NCI-H2029 (cell line): ENCODE measurements around the gene KBTBD8.

Source experiments
- DNase-seq: peaks from one replicate; lab custom pipeline; 2025; lab: John Stamatoyannopoulos, UW

The KBTBD8 gene

DNA sequence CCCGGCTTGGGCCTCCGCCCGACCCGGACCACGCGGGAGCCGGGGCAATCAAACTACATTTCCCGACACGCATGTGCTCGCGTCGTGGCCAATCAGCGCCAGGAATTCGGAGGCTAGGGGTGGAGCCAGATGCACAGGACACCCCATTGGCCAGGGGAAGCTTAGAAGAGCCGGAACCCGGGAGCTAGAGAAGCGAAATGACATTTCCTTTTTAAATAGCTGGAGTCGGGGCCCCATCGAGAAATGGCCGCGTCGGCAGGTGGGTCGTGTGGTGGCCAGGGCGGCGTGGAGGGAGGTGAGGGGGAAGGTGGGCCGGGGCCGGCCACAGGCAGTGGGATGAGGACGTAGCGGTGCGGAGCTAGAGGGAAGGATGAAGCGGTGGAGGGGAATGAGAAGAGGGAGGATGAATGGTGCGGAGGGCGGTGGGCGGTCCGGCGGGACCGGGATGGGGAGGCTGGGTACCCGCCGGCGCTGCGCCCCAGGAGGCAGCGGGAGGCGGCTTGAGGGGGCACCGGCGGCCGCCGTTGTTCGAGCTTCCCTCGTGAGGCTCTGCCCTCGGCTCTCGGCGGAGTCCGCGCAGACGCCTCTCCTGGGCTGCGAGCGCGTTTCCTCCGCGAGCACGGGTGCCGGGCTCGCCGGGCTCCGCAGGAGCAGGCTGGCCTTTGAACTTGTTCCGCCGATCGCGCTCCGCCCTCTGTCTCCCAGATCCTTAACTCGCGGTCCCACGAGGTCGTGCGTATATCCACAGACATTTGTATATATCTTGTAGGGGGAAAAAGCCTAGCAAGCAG is at the start of gene KBTBD8:
Gene KBTBD8, plus strand, starts transcription at position 195 of the 791 bp plus-strand sequence. Its CDS starts 49 bp downstream, at position 244.
- peak; percentile 90 for DNase-seq

- DNase-seq: no peak
Measured at GRCh38 chr3:66948838-66949237, 49.3 kb upstream of the KBTBD8 start.

GRCh38 chr3:66949898-66950297 is 48.2 kb upstream of the KBTBD8 start:
- no peak for DNase-seq

DNA sequence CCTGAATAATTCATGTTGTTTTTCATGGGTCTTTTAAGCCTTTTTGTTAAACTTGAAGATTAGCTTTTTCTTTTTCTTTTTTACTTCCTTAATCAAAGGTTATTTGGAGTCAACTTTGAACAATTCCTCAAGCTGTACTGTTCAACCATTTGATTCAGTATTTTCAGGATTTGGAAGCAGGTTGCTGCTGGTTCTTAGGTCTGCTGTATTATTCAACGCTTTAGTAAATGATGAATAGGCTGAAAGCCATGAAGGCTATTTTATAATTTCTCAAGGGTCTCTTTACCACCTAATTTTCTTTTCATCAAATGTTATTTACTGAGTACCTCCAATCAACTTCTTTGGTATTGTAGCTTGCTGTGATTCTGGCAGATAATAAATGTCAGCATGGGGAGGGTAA is 45.8 kb upstream of the KBTBD8 start:
- DNase-seq: no peak

DNA sequence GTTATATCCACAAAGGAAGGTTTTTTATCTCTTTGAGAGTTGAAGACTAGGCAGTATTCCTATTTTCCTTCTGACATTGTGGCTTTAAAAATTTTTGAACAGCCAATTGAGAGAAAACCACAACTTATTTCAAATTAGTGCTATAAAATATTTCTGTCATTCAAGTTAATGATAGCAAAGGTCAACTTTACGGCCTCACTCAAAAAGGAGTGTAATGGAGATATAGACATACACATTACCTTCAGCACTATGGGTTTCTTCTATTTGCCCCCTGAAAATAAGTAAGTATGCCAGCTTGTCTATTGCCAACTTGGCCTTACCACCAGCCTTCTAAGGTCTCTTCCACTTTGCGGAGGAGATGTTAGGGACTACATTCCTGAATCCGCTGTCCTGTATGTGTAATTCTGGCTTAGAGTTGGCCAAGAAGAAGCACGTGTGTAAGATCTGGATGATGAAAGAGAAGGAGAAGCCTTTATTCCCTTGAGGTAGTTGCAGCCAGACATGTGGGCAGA is 44.1 kb upstream of the KBTBD8 start:
- no peak for DNase-seq

DNA sequence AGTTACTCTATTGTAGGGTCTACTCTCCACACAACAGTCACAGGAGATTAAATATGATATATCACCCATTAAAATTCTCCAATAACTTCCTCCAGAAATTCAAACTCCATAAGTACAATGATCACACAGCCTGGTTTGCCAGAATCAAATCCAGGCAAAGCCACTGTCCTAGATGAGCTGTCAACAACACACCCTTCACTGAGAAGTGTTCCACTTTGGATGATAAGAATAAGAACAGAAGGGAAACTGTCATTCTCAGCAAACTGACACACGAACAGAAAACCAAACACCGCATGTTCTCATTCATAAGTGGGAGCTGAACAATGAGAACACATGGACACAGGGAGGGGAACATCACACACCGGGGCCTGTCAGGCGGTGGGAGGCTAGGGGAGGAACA is 41.4 kb upstream of the KBTBD8 start:
- DNase-seq: no peak

- DNase-seq: no peak
Measured at GRCh38 chr3:66957367-66957766, 40.7 kb upstream of the KBTBD8 start.

GRCh38 chr3:66958067-66958466 is 40.0 kb upstream of the KBTBD8 start:
- DNase-seq: no peak

DNA sequence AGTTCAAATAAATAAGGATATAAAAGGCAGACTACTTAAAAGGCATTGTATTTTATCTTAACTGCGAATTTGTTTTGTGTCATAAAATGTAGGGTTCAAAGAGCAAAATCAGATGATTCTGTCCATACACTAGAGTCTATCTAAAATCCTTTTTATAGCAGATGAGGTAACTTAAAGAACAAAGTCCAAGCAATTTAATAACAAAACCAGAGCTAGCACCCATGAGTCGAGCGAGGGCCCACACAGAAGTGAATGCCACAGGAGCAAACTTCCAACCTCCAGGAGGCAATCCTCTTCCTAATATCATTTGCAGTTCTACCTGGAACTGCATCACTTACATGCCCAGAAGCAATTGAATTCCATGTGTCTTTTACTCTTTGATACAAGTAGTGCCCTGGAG is 35.4 kb upstream of the KBTBD8 start:
- DNase-seq: no peak

DNA sequence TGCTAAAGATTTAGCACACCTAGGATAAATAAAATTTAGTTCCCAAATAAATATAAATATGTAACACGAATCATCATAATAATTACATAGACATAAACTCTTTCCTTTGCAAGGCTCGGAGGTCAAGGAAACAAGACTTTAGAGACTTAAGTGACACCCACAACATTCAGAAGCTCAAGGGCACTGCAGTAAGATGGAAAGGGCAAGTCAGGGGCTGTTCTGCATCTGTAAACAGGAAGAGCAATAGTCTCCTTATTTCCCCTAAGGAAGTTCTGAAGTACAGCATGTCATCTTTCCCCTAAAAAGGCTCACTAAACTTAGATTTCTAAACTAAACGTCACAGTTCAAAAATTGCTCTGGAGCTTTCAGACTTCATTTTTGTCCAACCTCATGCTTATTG is 26.9 kb upstream of the KBTBD8 start:
- no peak for DNase-seq

DNA sequence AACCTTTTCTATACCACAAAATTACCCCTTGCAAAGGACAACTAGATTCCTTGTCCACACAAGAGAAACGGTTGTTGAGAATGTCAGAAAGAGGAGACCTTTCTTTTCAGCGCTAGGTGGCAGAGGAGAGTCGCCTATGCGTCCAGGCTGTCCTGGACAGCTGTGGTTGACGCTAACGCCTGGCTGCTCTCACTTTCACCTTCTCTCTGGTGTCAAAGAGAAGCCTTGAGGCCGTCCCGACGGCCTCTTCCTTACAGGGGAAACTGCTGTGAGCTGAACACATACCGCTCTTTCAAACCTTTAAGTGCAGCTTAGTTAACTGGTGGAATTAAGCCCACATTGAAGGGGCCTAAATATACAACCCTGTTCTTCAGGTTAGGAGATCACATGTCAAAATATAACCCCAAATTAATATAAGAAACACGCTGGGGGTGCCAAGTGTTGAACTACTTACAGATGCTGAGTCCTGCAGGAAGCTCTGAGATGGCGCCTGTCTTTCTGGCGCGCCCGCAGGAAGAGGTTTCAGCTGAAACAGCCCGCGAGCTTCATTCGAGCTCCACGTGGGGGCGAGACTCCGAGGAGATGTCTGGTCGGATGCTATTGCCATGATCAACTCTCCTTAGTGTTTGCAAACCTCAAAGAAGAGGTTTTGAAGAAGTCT is 26.1 kb upstream of the KBTBD8 start:
- DNase-seq: peak; percentile 60

DNA sequence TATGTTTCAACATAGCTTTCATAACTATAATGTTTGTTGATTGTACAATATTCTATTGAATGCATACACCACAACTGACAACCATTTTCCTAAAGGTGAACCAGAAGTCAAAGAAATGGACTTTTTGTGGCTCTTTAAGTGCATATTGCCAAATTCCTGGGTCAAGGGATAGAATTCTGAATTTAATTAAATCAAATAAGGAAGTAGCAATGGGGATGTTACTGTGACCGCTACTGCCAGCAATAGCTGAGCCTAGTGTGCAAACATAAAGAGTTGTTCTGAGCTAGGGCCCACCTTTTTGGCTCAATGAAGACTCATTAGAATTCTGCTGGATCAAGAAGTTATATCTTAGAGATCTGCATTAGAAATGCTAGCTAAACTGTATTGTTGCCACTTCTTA is 17.3 kb upstream of the KBTBD8 start:
- no peak for DNase-seq

DNA sequence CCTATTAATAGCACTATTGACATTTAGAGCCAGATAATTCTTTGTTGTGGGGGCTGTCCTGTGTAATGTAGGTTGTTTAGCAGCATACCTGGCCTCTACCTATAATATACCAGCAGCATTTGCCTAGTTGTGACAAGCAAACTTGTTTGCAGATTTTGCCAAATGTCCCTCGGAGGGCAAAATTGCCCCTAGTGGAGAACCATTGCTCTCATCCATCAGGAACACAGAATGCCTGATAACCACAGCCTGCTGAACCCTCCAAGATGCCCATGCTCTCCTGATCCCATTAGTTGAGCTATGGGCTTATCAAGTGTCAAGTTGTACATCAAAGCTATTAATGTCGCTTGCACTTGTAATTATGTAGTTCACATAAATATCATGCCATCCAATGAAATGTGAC is 15.0 kb upstream of the KBTBD8 start:
- DNase-seq: no peak

- DNase-seq: no peak
Measured at GRCh38 chr3:66985336-66985920, 12.7 kb upstream of the KBTBD8 start.

DNA sequence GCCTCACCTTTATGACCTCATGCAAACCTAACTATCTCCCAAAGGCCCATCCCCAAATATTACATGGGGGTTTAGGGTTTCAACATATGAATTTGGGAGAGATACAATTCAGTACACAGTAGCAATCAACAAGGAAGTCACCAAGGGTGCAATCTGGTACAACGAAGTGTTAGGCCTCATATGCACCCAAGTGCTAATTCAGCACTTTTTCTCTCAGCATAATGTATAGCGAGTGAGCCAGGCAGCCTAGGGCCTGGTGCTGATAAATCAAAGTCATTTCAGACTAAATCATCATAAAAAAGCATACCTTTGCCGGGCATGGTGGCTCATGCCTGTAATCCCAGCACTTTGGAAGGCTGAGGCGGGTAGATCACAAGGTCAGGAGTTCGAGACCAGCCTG is 11.7 kb upstream of the KBTBD8 start:
- DNase-seq: no peak

GRCh38 chr3:66989241-66989640 is 8.9 kb upstream of the KBTBD8 start:
- DNase-seq: no peak

DNA sequence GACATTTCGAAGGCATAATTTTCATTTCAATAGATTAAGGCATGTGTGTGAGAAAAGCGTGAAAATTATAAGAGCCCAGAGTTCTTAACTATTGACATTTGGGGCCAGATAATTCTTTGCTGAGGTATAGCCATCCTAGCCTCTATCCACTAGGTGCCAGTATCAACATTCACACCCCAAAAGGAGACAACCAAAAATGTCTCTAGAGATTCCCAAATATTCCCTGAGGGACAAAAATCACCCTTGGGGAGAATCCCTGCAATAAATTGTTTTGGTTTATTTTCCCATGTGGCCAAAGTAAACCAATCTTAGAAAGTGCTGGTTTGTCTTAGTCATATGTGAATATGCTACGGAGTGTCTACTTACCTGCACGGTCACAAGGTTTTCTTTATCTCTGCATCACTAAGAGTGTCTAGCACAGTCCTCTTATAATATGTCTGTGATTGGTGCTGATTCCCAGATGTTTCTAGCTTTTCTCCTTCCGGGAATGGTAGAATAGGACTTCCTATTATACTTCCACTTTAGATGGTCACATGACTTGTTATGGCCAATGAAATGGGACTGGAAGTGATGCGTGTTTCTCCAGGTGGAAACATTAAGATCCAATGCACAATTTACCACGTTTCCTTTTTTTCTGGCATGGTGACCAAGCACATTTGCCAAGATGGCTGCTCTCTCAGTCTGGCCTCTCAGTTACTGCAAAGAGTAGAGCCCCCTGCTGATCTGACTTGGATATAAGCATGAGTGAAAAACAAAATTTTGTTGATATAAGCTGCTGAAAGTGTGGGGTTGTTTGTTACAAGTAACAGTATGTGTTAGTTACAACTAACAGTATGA is 8.0 kb upstream of the KBTBD8 start:
- DNase-seq: no peak

- no peak for DNase-seq
Measured at GRCh38 chr3:66991459-66991858, 6.6 kb upstream of the KBTBD8 start.

DNA sequence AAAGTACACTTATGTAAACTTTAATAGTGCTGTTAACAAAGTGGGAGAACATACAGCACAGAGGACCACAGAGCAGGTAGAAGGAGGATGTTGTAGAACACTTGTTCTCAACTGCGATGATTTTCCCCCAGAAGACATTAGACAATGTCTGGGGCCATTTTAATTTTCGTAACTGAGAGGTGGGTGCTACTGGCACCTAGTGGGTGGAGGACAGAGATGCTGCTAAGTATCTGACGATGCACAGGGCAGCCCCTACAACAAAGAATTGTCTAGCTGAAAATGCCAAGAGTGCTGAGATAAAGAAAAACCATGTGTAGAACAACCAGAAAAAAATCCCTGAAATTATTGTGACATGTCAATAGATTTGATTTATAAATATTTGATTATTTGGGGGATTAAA is 5.0 kb upstream of the KBTBD8 start:
- no peak for DNase-seq

- DNase-seq: no peak
Measured at GRCh38 chr3:66994588-66994987, 3.5 kb upstream of the KBTBD8 start.

DNA sequence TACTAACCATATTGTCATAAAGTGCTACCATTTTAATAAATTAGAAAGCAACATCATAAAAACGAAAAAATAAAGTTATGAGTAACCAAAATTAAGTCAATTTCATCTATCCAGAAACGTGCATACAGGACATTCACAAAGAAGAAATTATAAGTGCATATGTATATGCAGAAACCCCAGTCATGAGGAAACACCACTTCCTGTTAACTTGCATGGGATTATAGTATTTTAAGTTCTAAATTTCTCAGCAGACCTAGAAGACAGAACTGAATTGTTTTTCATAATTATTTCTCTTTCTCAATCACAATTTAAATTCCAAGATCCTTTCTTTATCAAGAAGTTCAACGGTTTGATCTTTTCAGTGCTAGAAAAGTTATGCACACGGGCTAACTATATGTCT is 1.4 kb upstream of the KBTBD8 start:
- no peak for DNase-seq

DNA sequence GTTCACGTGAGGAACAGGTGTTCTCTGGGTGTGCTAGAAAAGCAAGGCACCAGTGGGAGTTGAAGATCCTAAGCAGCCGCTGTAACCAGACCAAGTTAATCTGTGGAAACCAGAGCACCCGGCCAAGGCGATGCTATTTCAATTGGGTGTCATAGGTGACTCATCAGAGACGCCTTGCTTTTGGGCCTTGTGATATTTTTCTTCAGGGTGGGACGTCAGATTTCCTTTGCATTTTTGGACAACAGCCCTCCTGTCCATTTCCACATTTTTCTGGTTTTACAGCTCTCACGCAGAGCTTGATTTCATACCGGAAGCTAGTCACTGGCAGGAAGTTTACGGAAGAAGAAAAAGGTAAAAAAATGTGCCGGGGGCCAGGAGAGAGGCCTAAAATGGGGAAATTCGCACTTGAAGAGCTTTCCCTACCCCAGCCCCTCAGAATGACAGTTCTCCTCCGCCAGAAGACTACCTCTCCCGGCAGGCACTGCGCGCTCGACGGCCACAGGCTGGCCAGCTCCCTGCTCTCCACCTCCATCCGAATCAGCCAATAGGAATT is 471 bp upstream of the KBTBD8 start:
- DNase-seq: no peak
